HG02759 (cell line): Measurements from ENCODE around the gene MAST4.
"Not testable (repeated sequence)": the region's sequence is repeated elsewhere in the genome, so short reads cannot be mapped to it uniquely, and the experiment has no call there.

Experiments used
- ATAC-seq: cut with Tn5 transposase; IDR thresholded peaks from one replicate; pipeline ENCODE4 v1.9.1; 2021; ENCODE audit warnings: mild to moderate bottlenecking, moderate library complexity; ENCODE audit not compliant: unreplicated experiment

The MAST4 gene

GRCh38 chr5:66694036-66694435, 97.8 kb downstream of the MAST4 start:
- no peak for ATAC-seq

- ATAC-seq = not testable (repeated sequence)
These were observed 99.6 kb downstream of the MAST4 start for GRCh38 chr5:66695840-66696239.

- ATAC-seq = no peak
These were observed 101.8 kb downstream of the MAST4 start for GRCh38 chr5:66697796-66698564.

- ATAC-seq = peak; percentile 83
These were observed 105.1 kb downstream of the MAST4 start for GRCh38 chr5:66701244-66701643.

GRCh38 chr5:66702426-66702825, 106.2 kb downstream of the MAST4 start:
- ATAC-seq = no peak

GRCh38 chr5:66704790-66705425, 108.7 kb downstream of the MAST4 start:
- ATAC-seq = no peak

GRCh38 chr5:66708368-66708767, 112.2 kb downstream of the MAST4 start:
- no peak for ATAC-seq

- ATAC-seq = no peak
These were observed 114.4 kb downstream of the MAST4 start for GRCh38 chr5:66710557-66711088.

GRCh38 chr5:66713998-66714397, 117.8 kb downstream of the MAST4 start:
- ATAC-seq = no peak

- no peak for ATAC-seq
These were observed 121.5 kb downstream of the MAST4 start for GRCh38 chr5:66717455-66718373.

- ATAC-seq = no peak
These were observed 122.3 kb downstream of the MAST4 start for GRCh38 chr5:66718374-66719002.

GRCh38 chr5:66720780-66721179, 124.6 kb downstream of the MAST4 start:
- no peak for ATAC-seq

GRCh38 chr5:66722686-66723085, 126.5 kb downstream of the MAST4 start:
- ATAC-seq = no peak

- no peak for ATAC-seq
These were observed 128.4 kb downstream of the MAST4 start for GRCh38 chr5:66724349-66725139.

- no peak for ATAC-seq
These were observed 131.4 kb downstream of the MAST4 start for GRCh38 chr5:66727630-66728029.

GRCh38 chr5:66728049-66728448, 131.9 kb downstream of the MAST4 start:
- no peak for ATAC-seq

GRCh38 chr5:66737096-66737495, 140.9 kb downstream of the MAST4 start:
- ATAC-seq = no peak

- no peak for ATAC-seq
These were observed 141.9 kb downstream of the MAST4 start for GRCh38 chr5:66738136-66738535.

- ATAC-seq = no peak
These were observed 142.8 kb downstream of the MAST4 start for GRCh38 chr5:66739021-66739420.

- ATAC-seq = no peak
These were observed 143.8 kb downstream of the MAST4 start for GRCh38 chr5:66739951-66740350.
